ENCODE data around the gene DIAPH3.

DNA sequence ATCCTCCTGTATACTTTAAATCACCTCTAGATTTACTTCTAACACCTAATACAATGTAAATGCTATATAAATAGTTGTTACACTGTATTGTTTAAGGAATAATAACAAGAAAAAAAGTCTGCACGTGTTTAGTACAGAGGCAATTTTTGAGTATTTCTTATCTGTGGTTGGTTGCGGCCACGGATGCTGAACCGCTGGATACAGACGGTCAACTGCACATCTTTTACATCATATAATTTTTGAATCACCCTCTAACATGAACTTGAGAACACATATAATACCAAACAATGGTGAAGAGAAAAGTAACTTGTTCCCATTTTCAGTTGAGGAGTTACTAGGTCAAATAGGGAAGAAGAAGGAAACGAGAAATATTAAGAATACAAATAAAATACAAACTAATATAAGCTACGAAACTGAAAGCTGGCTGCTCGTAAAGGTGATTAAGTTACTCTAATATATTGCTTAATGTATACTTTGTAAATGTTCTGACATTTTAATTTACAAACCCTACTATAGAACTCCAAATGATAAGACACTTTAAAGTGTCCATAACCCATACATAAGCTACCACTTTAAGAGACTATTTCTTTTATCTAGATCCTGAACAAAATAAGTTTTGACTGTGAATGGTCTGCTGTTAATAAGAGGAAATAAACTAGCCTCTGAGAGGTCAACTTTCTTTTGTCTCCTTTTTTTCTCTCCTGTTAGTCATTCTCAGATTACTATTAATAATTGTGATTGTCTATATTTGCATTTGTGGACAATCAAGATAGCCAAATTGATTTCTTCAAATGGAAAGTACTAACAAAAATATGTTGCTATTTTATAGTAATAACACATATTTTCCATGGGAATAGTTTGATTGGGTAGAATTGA, 457.4 kb downstream of the DIAPH3 start:
- TF ChIP-seq CTCF (IDR thresholded peaks at IDR 0.05 in 8 of 11, conservative IDR thresholded peaks at IDR 0.05 in 3 of 11) (no peak), POLR2A (IDR thresholded peaks at IDR 0.05) (no peak)

Measured in spleen (tissue), 7 donors.